Glutamatergic neuron (in vitro differentiated cells): ENCODE results near the gene PFDN4. TPM values are rescaled to one million over a fixed set of nuclear protein-coding genes. Genes with fewer than 3 reads are reported as not detected.

Source experiments
- DNase-seq: peaks from one replicate; pipeline ENCODE4 v3.0.0; 2022
- H3K27ac Mint-ChIP-seq: one replicate; pipeline ENCODE4 v1.8.0; 2020; ENCODE audit warnings: mild to moderate bottlenecking, mixed read lengths, inconsistent platforms; ENCODE audit not compliant: unreplicated experiment
- H3K27me3 Mint-ChIP-seq: one replicate; pipeline ENCODE4 v1.8.0; 2020; ENCODE audit warnings: mild to moderate bottlenecking, moderate library complexity, mixed read lengths, inconsistent platforms; ENCODE audit not compliant: unreplicated experiment
- H3K36me3 Mint-ChIP-seq: one replicate; pipeline ENCODE4 v1.8.0; 2020; ENCODE audit warnings: mild to moderate bottlenecking, mixed read lengths, inconsistent platforms; ENCODE audit not compliant: unreplicated experiment
- H3K4me1 Mint-ChIP-seq: one replicate; pipeline ENCODE4 v1.8.0; 2020; ENCODE audit warnings: mild to moderate bottlenecking, low read depth, mixed read lengths, inconsistent platforms; ENCODE audit not compliant: unreplicated experiment
- H3K4me3 Mint-ChIP-seq: one replicate; pipeline ENCODE4 v1.8.0; 2020; ENCODE audit warnings: mild to moderate bottlenecking, mixed read lengths, inconsistent platforms; ENCODE audit not compliant: unreplicated experiment
- H3K9me3 Mint-ChIP-seq: one replicate; pipeline ENCODE4 v1.8.0; 2020; ENCODE audit warnings: mild to moderate bottlenecking, moderate library complexity, mixed read lengths, inconsistent platforms; ENCODE audit not compliant: unreplicated experiment
- total RNA-seq: library from RNA; stranded (reverse); fragmentation: NEBNext Ultra II Directional; extraction: Animal tissue kit (Norgen Biotek cat#: 25700); gene quantifications from one replicate; pipeline ENCODE4 v1.2.1, GENCODE V29; 2021; ENCODE audit not compliant: unreplicated experiment
- TF ChIP-seq, protein P1 (sequence below): fragments of 200-600 bp; sonication (generic); IDR thresholded peaks from one replicate; pipeline ENCODE4 v1.5.0; 2021; ENCODE audit not compliant: partially characterized antibody, unreplicated experiment

Gene PFDN4
- total RNA-seq, 1 donor from 2014 or later, result 51.6 TPM

DNA sequence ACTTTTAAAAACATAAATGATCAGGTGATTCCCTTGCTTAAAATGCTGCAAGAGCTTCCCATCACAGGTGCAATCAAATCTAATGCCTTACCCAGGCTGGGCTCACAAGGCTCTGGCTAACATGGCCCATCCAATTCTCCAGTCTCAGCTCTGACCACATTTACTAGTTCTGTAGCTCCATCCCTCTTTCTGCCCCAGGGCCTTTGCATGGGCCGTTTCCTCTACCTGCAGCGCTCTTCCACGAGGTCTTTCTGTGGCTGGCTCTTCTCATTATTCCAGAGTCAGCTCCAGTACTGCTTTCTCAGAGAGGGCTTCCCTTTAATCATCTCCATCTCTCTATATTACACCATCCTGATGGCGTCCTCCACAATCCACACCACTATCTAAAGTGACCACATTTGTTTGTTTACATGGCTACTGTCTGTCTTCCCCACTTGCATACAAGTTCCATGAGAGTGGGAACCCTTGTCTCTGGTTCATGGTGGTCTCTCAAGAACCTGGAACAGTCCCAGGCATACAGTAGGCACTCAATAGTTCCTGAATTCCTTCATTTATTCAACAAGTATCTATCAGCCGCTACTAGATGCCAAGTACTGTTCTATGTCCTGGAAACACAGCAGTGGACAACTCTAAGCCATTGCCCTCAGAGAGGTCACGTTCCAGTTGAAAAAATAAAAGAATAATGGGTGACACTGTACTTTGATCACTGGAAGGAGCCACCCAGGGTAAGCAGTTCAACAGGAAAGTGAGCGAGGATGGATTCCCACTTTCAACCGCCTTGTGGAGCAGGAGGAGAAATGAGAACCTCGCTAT lies 46.7 kb upstream of the PFDN4 start:
- no peak for DNase-seq
- TF ChIP-seq, protein P1, sequence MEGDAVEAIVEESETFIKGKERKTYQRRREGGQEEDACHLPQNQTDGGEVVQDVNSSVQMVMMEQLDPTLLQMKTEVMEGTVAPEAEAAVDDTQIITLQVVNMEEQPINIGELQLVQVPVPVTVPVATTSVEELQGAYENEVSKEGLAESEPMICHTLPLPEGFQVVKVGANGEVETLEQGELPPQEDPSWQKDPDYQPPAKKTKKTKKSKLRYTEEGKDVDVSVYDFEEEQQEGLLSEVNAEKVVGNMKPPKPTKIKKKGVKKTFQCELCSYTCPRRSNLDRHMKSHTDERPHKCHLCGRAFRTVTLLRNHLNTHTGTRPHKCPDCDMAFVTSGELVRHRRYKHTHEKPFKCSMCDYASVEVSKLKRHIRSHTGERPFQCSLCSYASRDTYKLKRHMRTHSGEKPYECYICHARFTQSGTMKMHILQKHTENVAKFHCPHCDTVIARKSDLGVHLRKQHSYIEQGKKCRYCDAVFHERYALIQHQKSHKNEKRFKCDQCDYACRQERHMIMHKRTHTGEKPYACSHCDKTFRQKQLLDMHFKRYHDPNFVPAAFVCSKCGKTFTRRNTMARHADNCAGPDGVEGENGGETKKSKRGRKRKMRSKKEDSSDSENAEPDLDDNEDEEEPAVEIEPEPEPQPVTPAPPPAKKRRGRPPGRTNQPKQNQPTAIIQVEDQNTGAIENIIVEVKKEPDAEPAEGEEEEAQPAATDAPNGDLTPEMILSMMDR, result no peak
- Mint-ChIP-seq H3K36me3 (no peaks in the 10 kb centered on the region), H3K27me3 (no peaks in the 10 kb centered on the region), H3K27ac (no peak overlapping the region), H3K9me3 (peaks cover 3% of the 10 kb centered on the region), H3K4me1 (no peaks in the 10 kb centered on the region), H3K4me3 (no peak overlapping the region)

DNA sequence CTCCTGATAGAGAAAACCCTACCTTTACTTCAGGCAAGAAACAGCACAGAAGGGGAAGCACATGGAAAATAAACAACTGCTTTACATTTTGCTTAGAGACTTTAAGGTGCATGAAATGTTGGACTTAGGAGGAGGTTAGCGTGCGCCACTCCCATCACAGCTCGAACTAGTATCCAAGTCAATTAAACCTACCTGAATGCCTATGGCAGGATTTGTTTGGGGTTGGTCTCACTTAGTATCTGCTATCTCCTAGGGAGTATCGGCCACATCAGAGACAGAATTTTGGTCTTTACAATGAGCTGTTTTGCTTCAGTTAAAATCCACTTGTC lies 46.1 kb upstream of the PFDN4 start:
- DNase-seq, result no peak
- H3K4me1 Mint-ChIP-seq, result no peaks in the 10 kb centered on the region
- H3K9me3 Mint-ChIP-seq, result peaks cover 3% of the 10 kb centered on the region
- no peaks in the 10 kb centered on the region for H3K36me3 Mint-ChIP-seq
- H3K4me3 Mint-ChIP-seq, result no peak overlapping the region
- TF ChIP-seq, protein P1, result no peak
- H3K27me3 Mint-ChIP-seq, result no peaks in the 10 kb centered on the region
- H3K27ac Mint-ChIP-seq, result no peak overlapping the region

DNA sequence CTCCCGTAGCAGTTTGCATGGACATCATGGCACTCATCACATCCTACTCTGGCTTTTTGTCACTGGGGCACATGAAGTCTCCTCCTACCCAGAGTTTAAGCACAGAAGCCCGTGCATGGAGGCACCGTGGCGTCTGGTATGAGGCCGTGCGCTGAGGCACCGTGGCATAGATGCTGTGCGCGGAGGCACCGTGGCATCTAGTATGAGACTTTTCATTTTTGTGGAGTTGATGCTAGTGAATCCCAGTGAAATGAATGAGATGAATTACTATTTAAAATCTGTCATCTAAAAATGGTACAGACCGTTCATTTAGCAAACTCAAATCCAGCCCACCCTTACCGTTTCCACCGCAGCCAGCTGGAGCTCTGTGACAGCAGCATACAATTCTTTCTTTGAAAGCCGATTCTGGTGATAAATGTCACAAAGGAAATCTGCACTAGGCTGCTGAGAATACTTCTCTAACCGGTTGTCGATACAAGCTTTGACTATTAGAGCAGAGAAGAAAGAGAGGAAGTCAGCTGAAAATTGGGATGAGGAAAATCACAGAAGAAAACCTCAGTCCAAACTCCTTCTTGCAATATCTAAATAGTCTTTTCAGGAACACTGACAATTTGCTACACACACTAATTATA lies 45.4 kb upstream of the PFDN4 start:
- no peaks in the 10 kb centered on the region for H3K4me1 Mint-ChIP-seq
- peaks cover 3% of the 10 kb centered on the region for H3K9me3 Mint-ChIP-seq

DNA sequence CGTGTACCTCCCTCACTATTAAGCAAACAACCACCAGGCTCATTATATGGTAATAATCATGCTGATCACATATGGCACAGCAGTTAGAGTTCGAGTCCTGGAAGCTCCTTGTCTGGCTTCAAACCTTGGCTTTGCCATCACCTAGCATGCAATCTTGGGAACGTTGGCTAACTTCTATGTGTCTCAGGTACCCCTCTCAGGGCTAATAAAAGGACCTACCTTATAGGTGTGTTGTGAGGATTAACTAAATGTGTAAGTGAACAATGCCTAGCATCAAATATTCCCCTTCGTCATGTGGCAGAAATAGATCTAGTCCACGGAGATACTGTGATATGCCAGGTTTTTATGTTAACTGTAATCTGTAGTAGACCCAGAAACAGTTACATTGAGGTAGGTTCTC lies 44.5 kb upstream of the PFDN4 start:
- no peak overlapping the region for H3K4me3 Mint-ChIP-seq
- no peaks in the 10 kb centered on the region for H3K36me3 Mint-ChIP-seq
- TF ChIP-seq, protein P1, result no peak
- no peak for DNase-seq
- H3K27me3 Mint-ChIP-seq, result peaks cover 5% of the 10 kb centered on the region
- no peak overlapping the region for H3K27ac Mint-ChIP-seq
- no peaks in the 10 kb centered on the region for H3K4me1 Mint-ChIP-seq
- H3K9me3 Mint-ChIP-seq, result peaks cover 3% of the 10 kb centered on the region

More for the DNA sequence above, 45.4 kb upstream of the PFDN4 start:
- Mint-ChIP-seq H3K4me3 (no peak overlapping the region), H3K27ac (no peak overlapping the region), H3K36me3 (no peaks in the 10 kb centered on the region), H3K27me3 (no peaks in the 10 kb centered on the region)
- DNase-seq, result no peak
- TF ChIP-seq, protein P1, result no peak

DNA sequence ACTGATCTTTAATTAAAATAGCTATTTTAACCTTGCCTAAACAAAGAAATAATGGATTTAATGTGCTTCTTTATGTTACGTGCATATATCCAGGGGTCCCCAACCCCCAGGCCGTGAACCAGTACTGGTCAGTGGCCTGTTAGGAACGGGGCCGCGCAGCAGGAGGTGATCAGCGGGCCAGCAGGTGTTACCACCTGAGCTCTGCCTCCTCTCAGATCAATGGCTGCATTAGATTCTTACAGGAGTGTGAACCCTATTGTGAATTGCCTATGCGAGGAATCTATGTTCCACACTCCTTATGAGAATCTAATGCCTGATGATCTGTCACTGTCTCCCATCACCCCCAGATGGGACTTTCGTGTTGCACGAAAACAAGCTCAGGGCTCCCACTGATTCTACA lies 42.9 kb upstream of the PFDN4 start:
- TF ChIP-seq, protein P1, result no peak
- H3K27ac Mint-ChIP-seq, result no peak overlapping the region
- peaks cover 6% of the 10 kb centered on the region for H3K27me3 Mint-ChIP-seq
- H3K4me3 Mint-ChIP-seq, result no peak overlapping the region
- peaks cover 3% of the 10 kb centered on the region for H3K9me3 Mint-ChIP-seq
- no peaks in the 10 kb centered on the region for H3K4me1 Mint-ChIP-seq
- no peak for DNase-seq
- no peaks in the 10 kb centered on the region for H3K36me3 Mint-ChIP-seq
